ENCODE measurements around the gene INCENP.
"Not testable (repeated sequence)": the region's sequence is repeated elsewhere in the genome, so short reads cannot be mapped to it uniquely, and the experiment has no call there.

INCENP gene
- total RNA-seq: 8.6 to 49.3 (median 30.6) reads per million in 18 experiments

DNA sequence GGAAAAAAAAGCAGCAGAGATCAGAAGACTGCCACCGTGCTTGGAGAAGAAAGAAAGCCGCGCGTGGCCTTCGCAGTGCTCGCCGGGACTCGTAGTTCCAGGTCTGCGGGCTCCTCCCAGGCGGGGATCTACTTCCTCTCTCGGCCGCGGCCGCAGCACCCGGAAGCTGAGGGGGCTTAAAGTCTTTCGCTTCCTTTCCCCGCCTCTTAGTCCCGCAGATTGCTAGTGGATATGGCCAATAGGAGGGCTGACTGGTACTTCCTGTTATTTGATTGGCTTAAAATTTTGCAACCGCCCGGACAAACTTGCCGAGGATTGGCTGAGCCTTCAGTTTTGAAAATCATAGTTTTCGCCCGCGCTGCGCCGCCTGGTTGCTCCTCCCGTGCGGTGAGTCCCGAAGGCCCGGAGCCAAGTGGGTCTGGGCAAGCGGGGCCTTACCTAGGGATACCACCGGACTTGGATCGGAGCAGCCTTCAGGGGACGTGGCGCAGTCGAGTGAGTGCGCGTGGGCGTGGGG, at the start of gene INCENP:
TSS of gene INCENP (plus strand) at position 343 of the 517 bp plus-strand sequence. CDS start 4,151 bp downstream, outside the sequence.
- DNase-seq: peak; percentile 99

DNA sequence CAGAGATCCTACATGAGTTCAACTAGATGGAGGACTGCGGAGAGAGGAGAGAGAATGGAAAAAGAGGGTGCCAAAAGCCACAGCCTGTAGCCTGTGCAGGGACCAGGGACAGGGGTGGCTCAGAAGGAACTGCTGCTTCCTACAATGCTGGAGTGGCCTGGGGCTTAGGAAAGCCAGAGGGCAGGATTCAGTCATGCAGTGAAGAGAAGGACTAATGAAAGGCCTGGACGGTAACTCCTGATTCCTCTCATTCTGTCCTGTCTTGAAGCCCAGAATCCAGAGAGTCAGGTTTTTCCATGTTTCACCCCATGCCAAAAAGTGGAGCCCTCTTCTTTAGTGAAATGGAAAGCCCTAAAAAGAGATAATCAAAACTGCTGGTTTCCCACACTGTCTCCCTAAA, 48.4 kb upstream of the INCENP start:
- DNase-seq: no peak

DNA sequence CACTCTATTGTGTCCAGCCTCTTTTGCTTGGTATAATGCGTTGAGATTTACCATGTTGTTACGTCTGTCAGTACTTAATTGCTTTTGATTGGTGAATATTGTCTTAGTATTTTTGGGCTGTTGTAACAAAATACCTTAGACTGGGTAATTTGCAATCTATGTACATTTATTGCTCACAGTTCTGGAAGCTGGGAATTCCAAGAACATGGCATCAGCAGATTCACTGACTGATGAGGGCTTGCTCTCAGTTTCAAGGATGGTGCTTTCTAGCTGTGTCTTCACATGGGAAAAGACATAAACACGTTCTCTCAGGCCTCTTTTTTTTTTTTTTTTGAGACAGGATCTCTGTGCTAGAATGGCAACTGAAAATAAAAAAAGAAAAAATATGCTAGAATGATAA, 46.7 kb upstream of the INCENP start:
- no peak for DNase-seq

DNA sequence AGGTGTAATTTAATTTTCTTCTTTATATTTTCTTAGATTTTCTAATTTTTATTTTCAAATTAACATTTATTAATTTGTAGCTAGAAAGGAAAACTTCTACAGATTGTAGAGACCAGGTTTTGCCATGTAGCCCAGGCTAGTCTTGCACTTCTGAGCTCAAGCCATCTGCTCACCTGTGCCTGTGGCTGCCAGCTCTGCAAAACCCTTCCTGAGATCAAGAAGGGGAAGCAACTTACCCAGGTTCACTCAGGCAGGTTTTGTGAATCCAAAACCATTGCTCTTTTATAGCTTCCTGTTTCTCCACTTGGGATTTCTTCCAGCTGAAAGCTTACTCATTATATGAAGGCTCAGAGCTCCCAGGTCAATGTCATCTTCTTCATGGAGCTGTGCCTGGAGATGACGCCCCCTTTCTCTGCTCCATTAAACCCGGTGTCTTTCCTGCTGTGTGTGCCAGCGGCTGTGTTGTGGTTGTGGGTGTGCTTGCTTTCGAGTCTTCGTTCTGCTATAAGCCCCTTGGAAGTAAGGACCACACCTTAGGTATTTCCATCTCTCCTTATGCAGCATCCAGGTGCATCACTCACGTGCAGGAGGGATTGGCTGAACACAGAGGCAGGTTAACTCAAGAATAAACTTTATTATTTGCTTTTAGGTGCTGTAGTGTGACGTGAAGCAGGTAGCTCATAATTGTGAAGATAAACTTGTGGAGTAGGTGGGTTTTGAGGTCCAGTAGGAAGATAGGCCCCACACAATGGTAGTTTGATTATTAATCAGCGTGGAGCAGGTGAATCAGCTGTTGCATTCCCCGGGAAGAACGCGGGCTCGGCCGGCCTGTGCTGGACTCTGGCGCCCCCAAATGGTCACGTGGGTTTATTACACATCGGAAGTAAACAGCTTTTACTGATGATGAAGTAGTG, 42.2 kb upstream of the INCENP start:
- peak; percentile 79 to 82 for DNase-seq

DNA sequence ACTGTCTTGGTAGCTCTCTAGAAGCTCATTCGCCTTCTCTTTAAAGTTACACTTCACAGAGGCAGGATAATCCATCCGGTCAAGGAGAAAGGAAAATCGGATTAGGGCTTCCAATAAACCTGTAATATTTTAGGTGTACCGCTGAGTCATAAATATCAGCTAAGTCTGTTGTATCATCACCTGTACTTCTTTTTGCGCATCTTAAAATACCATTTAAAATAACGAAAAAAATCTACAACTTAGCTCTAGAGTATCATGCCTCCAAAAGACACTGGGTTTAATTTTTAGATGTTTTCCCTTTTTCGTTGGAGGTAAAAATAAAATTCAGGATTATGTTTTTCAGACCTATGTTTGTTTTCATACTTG, 41.5 kb upstream of the INCENP start:
- no peak for DNase-seq

DNA sequence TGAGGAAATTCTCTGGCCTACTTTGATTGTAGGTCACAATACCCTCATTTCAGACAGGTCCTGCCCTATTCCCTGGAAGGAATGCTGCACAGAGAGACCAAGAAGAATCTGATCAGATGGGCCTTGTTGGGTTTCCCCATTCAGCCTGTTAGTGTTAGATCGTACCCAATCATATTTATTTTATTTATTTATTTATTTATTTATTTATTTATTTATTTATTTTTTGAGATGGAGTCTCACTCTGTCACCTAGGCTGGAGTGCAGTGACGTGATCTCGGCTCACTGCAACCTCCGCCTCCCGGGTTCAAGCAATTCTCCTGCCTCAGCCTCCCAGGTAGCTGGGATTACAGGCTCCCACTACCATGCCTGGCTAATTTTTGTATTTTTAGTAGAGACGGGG, 39.0 kb upstream of the INCENP start:
- DNase-seq: not testable (repeated sequence)

DNA sequence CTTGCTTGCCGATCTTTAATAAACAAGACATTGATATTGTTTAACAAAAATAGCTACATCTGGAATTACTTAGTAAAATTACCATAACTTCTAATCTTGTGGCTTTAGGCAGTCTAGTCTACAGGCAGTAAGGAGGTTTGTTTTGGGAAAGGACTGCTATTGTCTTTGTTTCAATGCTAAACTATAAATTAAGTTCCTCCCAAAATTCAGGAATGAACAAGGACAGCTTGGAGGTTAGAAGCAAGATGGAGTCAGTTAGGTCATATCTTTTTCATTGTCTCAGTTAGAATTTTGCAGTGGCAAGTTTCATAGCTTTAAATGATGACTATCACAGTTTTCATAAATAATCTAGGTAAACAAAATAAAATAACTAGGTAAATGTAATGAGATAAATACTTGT, 36.1 kb upstream of the INCENP start:
- no peak for DNase-seq

DNA sequence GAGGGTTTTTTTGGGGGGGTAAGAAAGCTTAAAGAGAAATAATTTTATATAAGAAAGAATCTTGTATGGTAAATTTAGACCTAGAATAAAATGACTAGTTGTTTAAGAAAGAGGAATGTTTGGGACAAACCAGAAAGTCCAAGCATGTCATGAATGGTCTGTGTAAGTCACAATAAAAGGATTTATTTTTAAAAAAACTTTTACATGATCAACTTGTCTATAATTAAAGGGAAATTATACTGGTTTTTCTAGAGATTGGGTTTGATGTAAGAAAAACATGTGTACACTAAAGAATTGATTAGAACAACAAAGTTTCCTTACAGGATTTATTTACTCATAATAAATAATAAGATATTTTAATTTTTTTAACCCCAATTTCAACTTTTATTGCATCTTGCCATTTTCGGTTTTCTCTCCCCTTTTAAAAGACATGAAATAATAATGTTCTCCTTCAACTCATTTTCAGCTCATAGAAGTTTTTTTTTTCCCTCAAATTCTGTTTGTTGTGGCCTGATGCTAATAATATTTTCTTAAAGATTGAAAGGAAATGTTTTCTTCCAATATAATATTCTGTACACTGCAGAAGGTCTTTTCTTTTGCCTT, 35.4 kb upstream of the INCENP start:
- no peak for DNase-seq

DNA sequence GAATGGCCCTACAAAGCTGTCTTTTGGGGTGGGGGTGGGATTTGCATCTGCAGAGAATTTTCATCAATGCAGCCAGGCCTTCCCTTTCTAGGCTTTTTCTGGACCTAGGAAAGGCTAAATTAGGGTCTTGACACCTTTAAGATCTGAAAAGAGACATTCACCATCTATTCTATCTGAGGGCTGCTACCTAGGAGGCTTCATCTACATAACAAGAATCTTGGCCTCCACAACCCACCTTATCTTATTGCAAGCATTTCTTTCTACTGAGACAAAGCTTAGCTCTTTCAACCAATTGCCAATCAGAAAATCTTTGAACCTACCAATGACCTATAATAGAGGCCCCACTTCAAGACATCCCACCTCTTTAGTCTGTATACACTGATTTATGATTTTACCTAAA, 20.7 kb upstream of the INCENP start:
- DNase-seq: no peak

DNA sequence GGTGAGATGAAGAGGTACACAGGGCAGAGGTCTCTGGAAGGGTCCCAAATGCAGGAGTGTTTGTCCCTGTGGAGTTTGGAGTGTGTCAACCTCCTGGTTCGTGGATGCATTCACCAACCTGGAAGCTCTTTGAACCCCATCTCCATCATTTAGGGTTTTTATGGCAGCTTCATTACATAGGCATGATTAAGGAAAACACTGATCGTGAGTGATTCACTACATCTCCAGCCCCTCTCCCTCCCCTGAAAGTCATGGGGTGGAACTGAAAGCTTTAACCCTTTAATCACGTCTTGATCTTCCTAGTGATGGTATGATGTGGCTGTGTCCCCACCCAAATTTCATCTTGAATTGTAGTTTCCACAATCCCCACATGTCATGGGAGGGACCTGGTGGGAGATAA, 19.8 kb upstream of the INCENP start:
- DNase-seq: no peak

DNA sequence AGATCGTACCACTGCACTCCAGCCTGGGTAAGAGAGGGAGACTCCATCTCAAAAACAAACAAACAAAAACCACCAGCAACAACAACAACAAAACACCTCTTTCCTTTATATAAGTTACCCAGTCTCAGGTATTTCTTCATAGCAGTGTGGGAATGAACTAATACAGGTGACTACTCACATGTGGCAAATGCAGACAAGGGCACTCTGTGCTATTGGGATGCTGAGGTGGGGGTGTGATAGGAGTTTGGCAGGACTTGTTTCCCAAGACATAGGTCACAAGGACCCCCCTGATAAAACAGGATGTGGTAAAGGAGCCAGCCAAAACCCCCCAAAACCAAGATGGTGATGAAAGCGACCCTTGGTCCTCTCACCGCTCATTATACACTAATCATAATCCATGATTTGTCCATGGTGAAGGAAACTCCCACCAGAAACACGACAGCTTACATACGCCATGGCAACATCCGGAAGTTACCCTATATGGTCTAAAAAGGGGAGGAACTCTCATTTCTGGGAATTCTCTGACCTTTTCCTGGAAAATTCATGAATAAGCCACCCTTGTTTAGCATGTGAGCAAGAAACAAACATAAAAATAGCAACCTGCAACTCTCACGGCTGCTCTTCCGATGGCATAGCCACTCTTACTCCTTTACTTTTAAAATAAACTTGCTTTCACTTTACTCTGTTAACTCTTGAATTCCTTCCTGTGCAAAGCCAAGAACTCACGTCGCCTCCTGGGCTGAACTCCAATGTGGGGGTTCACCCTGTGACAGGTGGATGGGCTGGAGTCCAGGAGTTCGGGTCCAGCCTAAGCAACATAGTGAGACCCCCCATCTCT, 18.8 kb upstream of the INCENP start:
- DNase-seq: peak; percentile 91 to 96

DNA sequence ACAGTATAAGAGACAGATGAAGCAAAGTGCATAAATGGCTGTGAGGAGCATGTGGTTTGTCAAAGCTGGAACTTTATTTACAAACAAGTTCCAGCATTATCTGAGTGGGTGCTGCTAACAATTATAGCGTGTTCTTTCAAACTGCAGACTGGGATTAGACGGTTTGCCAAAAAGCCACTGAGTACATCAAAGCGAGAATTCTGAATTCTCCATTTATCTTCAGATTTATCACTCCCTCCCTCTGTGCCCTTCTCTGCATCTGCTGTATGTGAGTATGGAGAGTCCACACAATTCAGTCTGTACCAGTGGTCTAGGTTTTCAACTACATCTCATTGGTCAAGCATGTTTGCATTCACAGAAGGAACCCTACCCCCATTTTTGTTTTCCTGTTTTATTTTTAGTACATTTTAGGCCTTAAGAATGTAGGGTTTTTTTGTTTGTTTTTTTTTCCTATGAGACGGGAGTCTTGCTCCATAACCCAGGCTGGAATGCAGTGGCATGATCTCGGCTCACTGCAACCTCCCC, 18.1 kb upstream of the INCENP start:
- DNase-seq: peak in 1 of 2 donors; percentile 13

DNA sequence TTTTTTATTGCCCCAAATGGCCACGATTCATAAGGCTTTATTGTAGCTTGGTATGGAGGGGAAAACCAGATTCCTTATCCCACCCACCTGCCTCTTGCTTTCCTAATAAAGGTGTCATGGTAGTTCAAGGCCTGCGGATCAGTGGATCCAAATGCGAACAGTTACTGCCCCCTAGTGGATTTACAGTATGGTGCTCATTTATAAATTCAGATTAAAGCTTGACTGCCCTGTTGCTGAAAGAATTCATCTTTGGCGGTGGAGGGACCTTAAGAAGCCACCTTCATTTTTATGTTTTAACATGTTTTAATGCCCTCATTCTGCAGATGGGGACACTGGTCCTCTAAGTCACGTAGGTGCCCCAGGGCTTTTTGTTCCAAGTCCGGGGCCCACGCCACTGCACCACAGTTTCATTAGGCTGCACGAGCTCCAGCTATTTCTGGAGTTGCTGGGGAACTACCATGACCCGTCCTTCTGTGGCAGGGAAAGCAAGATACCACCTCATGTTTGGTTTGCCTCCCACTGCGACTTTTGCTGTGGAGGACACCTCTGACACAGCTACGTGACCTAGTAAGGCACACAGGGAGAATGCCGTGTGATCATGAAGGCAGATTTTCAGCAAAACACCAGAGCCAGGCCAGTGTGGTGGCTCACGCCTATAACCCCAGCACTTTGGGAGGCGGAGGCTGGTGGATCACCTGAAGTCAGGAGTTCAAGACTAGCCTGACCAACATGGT, 15.6 kb upstream of the INCENP start:
- peak; percentile 73 to 74 for DNase-seq

DNA sequence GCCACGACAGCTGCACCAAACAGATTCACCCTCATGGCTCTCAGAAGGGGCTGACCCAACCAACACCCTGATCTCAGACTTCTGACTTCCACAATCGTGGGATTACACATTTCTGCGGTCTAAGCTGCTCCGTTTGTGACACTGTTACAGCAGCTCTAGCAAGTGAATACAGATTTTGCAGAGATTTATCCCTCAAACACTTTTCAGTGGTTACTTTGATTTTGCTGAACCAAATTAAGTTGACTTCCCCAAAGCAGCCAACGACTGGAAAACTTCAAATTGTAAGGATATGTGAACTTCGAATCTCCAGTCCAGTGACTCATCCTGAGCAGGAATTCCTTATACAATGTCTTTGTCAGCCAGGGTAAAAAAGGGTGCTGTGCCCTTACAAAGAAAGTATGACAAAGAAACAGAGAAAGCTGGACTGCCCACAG, 14.8 kb upstream of the INCENP start:
- peak; percentile 32 to 53 for DNase-seq

DNA sequence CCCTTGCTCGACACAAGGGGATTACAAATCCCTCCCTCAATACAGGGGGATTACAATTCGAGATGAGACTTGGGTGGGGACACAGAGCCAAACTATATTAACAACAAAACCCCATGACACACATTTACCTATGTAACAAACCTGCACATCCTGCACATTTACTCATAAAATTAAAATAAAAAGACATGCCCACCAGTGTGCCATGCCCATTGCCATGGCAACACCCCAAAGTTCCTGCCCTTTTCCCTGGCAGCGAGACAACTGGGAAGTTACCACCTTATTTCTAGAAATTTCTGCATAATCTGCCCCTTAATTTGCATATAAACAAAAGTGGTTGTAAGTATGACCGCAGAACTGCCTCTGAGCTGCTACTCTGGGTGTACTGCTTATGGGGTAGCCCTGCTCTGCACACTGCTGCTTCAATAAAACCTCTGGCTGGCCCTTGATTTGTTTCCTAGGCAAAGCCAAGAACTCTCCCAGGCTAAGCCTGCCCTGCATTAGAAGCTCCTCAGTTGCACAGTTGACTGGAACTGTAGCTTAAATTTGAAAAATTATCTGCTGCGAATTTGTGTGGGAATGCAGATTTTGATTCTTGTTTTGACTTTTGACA, 8.6 kb upstream of the INCENP start:
- DNase-seq: no peak

DNA sequence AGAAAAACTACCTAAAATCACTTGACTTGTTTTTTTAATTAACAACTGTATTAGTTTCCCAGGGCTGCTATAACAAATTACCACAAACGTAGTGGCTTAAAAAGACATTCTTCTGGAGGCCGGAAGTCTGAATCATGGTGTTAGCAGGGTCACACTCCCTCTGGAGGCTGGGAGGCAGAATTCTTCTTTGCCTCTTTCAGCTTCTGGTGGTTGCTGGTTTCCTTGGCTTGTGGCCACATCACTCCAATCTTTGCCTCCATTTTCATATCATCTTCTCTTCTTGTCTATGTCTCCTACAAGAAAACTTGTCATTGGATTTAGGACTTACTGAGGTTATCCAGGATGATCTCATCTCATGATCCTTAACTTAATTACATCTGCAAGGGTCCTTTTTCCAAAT, 7.4 kb upstream of the INCENP start:
- DNase-seq: no peak

DNA sequence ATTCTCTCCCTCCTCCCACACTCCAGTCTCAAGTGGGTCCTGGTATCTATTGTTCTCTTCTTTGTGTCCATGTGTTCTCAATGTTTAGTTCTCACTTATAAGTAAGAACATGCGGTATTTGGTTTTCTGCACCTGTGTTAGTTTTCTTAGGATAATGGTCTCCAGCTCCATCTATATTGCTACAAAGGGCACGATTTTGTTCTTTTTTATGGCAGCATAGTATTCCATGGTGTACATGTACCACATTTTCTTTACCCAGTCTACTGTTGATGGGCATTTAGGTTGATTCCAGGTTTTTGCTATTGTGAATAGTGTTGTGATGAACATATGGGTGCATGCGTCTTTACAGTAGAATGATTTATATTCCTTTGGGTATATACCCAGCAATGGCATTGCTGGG, 4.2 kb upstream of the INCENP start:
- DNase-seq: no peak

DNA sequence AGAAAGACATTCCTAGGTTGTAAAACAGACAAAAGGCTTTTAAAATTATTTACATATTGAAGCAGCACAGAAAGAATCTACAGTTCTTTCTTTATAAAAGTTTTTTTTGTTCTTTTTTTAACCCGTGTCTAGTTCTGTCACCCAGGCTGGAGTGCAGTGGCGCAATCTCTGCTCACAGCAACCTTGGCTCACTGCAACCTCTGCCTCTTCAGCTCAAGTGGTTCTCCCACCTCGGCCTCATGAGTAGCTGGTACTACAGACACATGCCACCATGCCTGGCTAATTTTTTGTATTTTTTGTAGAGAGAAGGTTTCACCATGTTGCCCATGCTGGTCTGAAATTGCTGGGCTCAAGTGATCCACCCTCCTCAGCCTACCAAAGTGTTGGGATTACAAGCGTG, 3.8 kb upstream of the INCENP start:
- DNase-seq: peak in 1 of 2 donors; percentile 7

DNA sequence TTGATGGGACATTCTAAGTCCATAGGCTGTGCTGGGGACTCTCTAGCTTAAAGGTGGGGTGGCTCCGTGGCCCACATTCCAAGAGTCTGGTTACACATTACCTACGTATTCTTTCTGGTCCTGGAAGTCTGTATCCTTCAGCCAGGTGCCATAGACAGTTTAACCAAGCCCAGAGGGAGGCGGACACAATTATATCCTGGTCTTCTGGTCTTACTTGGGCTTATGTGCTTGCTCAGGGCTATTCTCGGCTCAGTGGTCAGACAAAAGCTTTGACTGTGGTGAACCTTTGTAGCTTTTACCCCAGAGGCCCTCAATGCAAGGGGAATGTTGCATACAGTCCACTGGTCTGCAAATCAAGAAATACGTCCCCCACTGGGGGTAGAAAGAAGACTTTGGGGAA, 3.4 kb upstream of the INCENP start:
- no peak for DNase-seq

DNA sequence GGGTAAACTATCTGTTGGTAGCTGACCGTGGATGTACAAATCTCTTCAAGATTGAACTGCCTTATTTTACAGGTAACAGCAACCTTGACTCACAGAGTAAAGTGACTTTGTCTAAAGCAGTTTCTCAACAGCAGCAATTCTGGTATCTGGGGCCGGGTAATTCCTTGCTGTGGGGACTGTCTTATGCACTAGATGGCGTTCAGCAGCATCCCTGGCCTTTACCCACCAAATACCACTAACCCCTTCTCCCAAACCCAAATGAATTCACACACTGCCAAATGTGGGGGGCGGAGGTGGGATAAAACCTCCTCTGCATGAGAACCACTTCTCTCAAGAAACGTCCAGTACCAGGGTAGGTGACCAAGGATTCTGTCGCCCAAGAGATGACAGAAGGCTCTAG, 1.7 kb upstream of the INCENP start:
- no peak for DNase-seq
